RWPE2 (cell line): ENCODE data around the gene SPAG6.

ENCODE experiments used
- ATAC-seq: fragments of 200-7000 bp; cut with Tn5 transposase; 3 replicates; pipeline ENCODE4 v1.9.1; 2021; ENCODE audit warnings: low read depth
- DNase-seq: peaks from one replicate; pipeline ENCODE4 v3.0.0-alpha.2; 2020; ENCODE audit warnings: low spot score
- H3K27ac ChIP-seq: fragments of 450-650 bp; 2 replicates; pipeline ENCODE4 v1.5.1; 2017; ENCODE audit warnings: mild to moderate bottlenecking; ENCODE audit not compliant: poor library complexity, severe bottlenecking
- H3K27me3 ChIP-seq: fragments of 250-450 bp; sonication (Bioruptor Pico); 2 replicates; pipeline ENCODE4 v1.5.1; 2021; ENCODE audit warnings: mild to moderate bottlenecking, moderate library complexity; ENCODE audit not compliant: insufficient read depth, poor library complexity, severe bottlenecking
- H3K36me3 ChIP-seq: fragments of 250-450 bp; sonication (Bioruptor Pico); 2 replicates; pipeline ENCODE4 v1.5.1; 2020; ENCODE audit warnings: low read depth, mild to moderate bottlenecking, moderate library complexity
- H3K4me1 ChIP-seq: fragments of 250-450 bp; sonication (Bioruptor Pico); 2 replicates; pipeline ENCODE4 v1.5.1; 2021; ENCODE audit warnings: mild to moderate bottlenecking, moderate library complexity; ENCODE audit not compliant: insufficient read depth, poor library complexity, severe bottlenecking
- H3K4me3 ChIP-seq: fragments of 250-450 bp; sonication (Bioruptor Pico); 2 replicates; pipeline ENCODE4 v1.5.1; 2021; ENCODE audit warnings: mild to moderate bottlenecking, moderate library complexity; ENCODE audit not compliant: severe bottlenecking
- H3K9me3 ChIP-seq: fragments of 250-450 bp; sonication (Bioruptor Pico); 2 replicates; pipeline ENCODE4 v1.5.1; 2021; ENCODE audit warnings: mild to moderate bottlenecking, moderate library complexity; ENCODE audit not compliant: severe bottlenecking
- TF ChIP-seq, protein P1 (sequence below): fragments of 450-650 bp; IDR thresholded peaks from one replicate; pipeline ENCODE4 v1.5.1; 2017; ENCODE audit warnings: mild to moderate bottlenecking, moderate library complexity; ENCODE audit not compliant: poor library complexity, severe bottlenecking

SPAG6 gene

DNA sequence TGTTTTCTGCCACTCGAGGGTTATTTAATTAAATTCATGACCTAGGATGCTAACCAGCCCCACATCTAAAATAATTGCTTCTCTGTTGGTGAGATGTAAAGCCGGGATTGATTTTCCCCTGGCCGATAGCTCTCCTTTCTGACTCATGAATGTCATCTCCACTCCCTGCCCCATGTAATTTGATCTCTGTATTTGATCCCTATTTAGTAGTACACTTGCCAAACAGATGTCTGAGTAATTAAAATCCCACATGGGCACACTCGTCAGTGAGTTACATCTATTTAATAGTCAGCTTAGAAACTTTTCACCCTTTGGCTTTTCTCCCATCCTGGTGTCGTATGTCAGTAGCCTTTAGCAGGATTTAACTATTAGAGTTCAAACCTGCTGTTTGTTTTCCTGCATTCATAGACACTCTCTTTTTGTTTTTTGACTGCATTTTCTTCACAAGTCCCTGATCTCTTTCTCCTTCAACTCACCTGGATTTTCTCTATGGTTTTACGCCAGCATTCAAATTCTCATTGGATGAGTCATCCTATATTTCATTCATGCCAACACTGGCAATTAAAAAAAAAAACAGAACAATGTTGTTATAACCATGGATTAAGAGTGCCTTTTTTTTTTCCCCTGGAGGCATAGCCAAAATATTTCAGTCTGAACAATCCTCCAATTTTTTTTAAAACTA lies 82.7 kb downstream of the SPAG6 start:
- DNase-seq (no peak), ATAC-seq (peak; percentile 85)
- Histone ChIP-seq H3K27ac (peak overlapping the region; percentile 88), H3K36me3 (no peaks in the 10 kb centered on the region), H3K4me1 (peaks cover 33% of the 10 kb centered on the region), H3K4me3 (no peak overlapping the region), H3K9me3 (no peaks in the 10 kb centered on the region), H3K27me3 (no peaks in the 10 kb centered on the region)
- TF ChIP-seq, protein P1, sequence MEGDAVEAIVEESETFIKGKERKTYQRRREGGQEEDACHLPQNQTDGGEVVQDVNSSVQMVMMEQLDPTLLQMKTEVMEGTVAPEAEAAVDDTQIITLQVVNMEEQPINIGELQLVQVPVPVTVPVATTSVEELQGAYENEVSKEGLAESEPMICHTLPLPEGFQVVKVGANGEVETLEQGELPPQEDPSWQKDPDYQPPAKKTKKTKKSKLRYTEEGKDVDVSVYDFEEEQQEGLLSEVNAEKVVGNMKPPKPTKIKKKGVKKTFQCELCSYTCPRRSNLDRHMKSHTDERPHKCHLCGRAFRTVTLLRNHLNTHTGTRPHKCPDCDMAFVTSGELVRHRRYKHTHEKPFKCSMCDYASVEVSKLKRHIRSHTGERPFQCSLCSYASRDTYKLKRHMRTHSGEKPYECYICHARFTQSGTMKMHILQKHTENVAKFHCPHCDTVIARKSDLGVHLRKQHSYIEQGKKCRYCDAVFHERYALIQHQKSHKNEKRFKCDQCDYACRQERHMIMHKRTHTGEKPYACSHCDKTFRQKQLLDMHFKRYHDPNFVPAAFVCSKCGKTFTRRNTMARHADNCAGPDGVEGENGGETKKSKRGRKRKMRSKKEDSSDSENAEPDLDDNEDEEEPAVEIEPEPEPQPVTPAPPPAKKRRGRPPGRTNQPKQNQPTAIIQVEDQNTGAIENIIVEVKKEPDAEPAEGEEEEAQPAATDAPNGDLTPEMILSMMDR = no peak

DNA sequence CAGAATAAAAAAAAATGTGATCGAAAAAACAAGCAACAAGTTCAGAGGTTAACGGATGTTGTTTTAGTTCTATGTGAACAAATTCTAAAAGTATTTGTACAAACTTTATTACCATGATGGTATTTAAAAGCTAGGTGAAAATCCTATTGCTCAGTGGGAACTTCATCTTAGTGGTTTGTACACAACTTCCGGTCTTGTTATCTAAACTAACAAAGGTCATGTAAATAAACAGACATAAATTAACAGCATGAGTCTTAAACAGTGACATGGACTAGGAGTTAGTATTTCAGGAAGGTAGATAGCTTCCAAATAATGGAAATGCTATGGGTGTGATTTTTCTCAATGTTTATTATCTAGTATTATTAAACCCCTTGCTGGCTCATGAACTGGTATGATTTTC lies 83.8 kb downstream of the SPAG6 start:
- peaks cover 38% of the 10 kb centered on the region for H3K4me1 ChIP-seq
- H3K27ac ChIP-seq = peak overlapping the region; percentile 88
- no peaks in the 10 kb centered on the region for H3K36me3 ChIP-seq
- no peak overlapping the region for H3K4me3 ChIP-seq
- TF ChIP-seq, protein P1 = no peak
- no peaks in the 10 kb centered on the region for H3K27me3 ChIP-seq
- no peak for ATAC-seq
- H3K9me3 ChIP-seq = no peaks in the 10 kb centered on the region
- DNase-seq = no peak

DNA sequence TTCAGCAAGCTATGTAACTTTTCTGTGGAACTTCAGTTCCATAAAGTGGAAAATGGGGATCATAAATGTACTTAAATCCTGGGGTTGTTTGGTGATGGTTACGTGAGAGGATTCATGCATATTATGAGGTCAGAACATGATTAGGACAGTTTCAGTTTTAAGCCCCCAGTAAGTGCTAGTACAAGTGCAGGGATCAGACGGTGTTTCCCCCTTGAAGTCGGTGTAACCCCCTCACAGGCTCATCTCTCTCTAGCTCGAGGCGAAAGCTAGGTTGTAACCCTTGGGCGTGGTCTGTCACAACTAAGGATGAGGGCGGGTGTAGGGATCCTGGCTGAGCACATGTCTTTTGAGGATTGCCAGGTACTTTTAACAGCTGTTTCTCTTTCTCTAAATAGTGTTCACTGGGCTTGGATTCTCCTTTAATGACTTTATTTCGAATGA lies 84.7 kb downstream of the SPAG6 start:
- Histone ChIP-seq H3K27me3 (no peaks in the 10 kb centered on the region), H3K4me1 (peaks cover 46% of the 10 kb centered on the region), H3K9me3 (no peaks in the 10 kb centered on the region), H3K36me3 (no peaks in the 10 kb centered on the region), H3K4me3 (no peak overlapping the region), H3K27ac (peak overlapping the region; percentile 88)
- TF ChIP-seq, protein P1 = no peak
- no peak for DNase-seq
- no peak for ATAC-seq

DNA sequence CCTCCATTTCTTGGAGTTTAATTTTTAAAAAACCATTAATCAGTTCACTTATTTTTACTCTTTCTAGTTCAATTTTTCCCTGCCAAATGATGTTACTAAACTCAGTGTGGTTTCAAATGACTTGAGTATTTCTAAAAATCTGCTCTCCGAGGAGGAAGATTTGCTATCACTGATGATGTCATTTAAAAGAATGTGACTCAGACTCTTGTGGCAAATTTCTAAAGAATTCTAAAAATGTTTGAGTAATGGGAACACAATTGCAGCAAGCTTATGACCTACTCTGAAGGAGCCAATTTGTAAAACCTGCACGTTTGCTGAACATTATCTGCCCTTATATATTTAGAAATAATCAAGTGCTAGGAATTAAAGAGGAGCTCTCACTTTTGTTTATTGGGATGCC lies 88.6 kb downstream of the SPAG6 start:
- TF ChIP-seq, protein P1 = no peak
- no peak for DNase-seq

DNA sequence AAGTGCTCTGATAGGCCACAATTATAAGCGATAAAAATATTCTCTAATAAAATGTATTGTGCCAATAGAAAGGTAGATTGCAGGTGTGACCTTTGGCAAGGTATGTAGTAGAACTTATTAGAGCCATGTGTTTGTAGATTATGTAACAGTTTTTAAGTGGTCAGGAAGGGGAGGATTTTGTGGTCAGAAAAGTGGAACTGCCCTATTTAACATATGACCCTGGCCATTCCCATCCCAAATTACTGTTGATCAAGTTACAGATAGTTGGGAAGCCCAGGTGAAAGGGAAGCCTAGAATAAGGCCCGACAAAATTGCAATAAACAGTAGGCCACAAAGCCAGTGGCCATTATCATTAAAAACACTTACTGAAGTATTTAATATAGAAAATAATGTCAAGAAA lies 89.2 kb downstream of the SPAG6 start:
- ATAC-seq (no peak), DNase-seq (no peak)
- no peaks in the 10 kb centered on the region for H3K27me3 ChIP-seq
- TF ChIP-seq, protein P1 = no peak
- H3K4me1 ChIP-seq = peaks cover 32% of the 10 kb centered on the region
- H3K36me3 ChIP-seq = no peaks in the 10 kb centered on the region
- peak overlapping the region; percentile 84 for H3K27ac ChIP-seq
- no peaks in the 10 kb centered on the region for H3K9me3 ChIP-seq
- H3K4me3 ChIP-seq = no peak overlapping the region

More for the DNA sequence above, 88.6 kb downstream of the SPAG6 start:
- H3K4me1 ChIP-seq = peaks cover 38% of the 10 kb centered on the region
- peak overlapping the region; percentile 84 for H3K27ac ChIP-seq
- H3K9me3 ChIP-seq = no peaks in the 10 kb centered on the region
- no peaks in the 10 kb centered on the region for H3K27me3 ChIP-seq
- no peak overlapping the region for H3K4me3 ChIP-seq
- peak; percentile 59 for ATAC-seq
- no peaks in the 10 kb centered on the region for H3K36me3 ChIP-seq
